T-helper 17 cell (primary cell): ENCODE data around the gene GUCA1C. TPM values are rescaled to one million over a fixed set of nuclear protein-coding genes. Genes with fewer than 3 reads are reported as not detected.

Experiments used
- ATAC-seq: fragments of 150-1000 bp; cut with Tn5 transposase; 2 replicates; pipeline ENCODE4 v1.10.0; 2021; ENCODE audit warnings: mild to moderate bottlenecking, moderate library complexity
- DNase-seq, 3 donors: peaks; one replicate each; pipeline versions ENCODE4 v3.0.0 to v3.0.0-alpha.2; 2020 to 2021
- H3K9me3 ChIP-seq: one replicate; pipeline ENCODE4 v1.7.0; 2013; ENCODE audit warnings: low read length, mild to moderate bottlenecking; ENCODE audit not compliant: control insufficient read depth, poor library complexity, severe bottlenecking
- H3K27ac Mint-ChIP-seq: one replicate; pipeline ENCODE4 v1.8.0; 2022; ENCODE audit warnings: mild to moderate bottlenecking, moderate library complexity, mixed read lengths
- H3K27me3 Mint-ChIP-seq: one replicate; pipeline ENCODE4 v1.8.0; 2022; ENCODE audit warnings: mixed read lengths
- H3K36me3 Mint-ChIP-seq: one replicate; pipeline ENCODE4 v1.8.0; 2022; ENCODE audit warnings: low read depth, mixed read lengths
- H3K4me1 Mint-ChIP-seq: one replicate; pipeline ENCODE4 v1.8.0; 2022; ENCODE audit warnings: mild to moderate bottlenecking, mixed read lengths
- H3K4me3 Mint-ChIP-seq: one replicate; pipeline ENCODE4 v1.8.0; 2022; ENCODE audit warnings: mild to moderate bottlenecking, moderate library complexity, mixed read lengths
- total RNA-seq, 4 donors: library from RNA in 2 of 4; stranded (reverse) in 2 of 4; gene quantifications; one replicate each; pipeline ENCODE4 v1.2.3 and lab custom pipeline; 2022 to 2026

The GUCA1C gene
- total RNA-seq (not detected), total RNA-seq (lab: John Stamatoyannopoulos, UW) (0 reads per million in 2 donors)

- H3K4me3 Mint-ChIP-seq, result no peak within 1 kb of the TSS
- H3K36me3 Mint-ChIP-seq, result no peaks in the 10 kb centered on the region
- peaks cover 30% of the 10 kb centered on the region for H3K27me3 Mint-ChIP-seq
- ATAC-seq, result no peak
- H3K27ac Mint-ChIP-seq, result no peak within 1 kb of the TSS
- H3K4me1 Mint-ChIP-seq, result no peaks in the 10 kb centered on the region
- DNase-seq, result no peak
- no peaks in the 10 kb centered on the region for H3K9me3 ChIP-seq
Measured at GRCh38 chr3:108953700-108954099, at the start of gene GUCA1C. Gene GUCA1C (minus strand): TSS chr3:108953879. CDS start chr3:108953762, 117 bp downstream.

- Mint-ChIP-seq H3K27ac (no peak overlapping the region), H3K27me3 (peaks cover 28% of the 10 kb centered on the region), H3K4me1 (no peaks in the 10 kb centered on the region), H3K36me3 (no peaks in the 10 kb centered on the region), H3K4me3 (no peak overlapping the region)
- ATAC-seq (no peak), DNase-seq (no peak)
- no peaks in the 10 kb centered on the region for H3K9me3 ChIP-seq
Measured at GRCh38 chr3:108998436-108998835, 44.8 kb upstream of the GUCA1C start.

DNA sequence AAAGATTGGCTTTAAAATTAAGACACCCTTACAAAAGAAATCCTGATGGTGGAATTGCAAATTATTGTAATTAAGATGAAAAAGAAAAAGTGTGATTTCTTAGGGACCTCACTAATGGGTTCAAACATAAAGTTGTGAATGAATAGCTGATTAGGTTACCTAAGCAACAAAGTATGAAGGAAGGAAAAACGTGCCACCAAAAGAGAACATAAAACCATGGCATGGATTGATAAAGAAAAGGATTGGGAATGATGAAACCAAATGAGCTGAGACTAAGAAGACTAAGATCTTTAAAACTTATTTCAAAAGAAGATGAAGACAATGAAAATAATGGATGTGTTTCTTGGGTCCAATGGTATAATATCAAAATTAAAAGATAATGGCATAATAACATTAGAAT lies 32.2 kb upstream of the GUCA1C start:
- Mint-ChIP-seq H3K4me1 (peaks cover 5% of the 10 kb centered on the region), H3K36me3 (no peaks in the 10 kb centered on the region), H3K27me3 (peaks cover 31% of the 10 kb centered on the region), H3K27ac (no peak overlapping the region), H3K4me3 (no peak overlapping the region)
- ATAC-seq, result no peak
- no peak for DNase-seq
- no peaks in the 10 kb centered on the region for H3K9me3 ChIP-seq

DNA sequence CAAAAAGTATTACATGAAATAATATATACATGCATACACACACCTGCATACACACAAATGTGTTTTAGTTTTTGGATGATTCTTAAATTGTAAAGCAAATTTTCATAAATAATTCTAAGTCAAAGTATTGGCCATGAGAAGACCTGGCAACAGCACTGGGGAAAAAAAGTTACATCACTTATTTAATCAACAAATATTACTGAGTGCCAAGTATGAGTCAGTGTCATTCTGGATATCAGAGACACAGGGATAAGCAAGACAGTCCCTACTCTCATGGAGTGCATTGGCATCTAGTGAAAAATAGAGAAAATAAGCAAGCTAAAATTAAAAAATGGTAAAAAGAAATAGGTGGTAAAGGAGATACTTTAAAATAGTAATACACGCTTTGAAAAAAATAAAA lies 29.4 kb upstream of the GUCA1C start:
- H3K9me3 ChIP-seq, result no peaks in the 10 kb centered on the region
- H3K36me3 Mint-ChIP-seq, result no peaks in the 10 kb centered on the region
- H3K4me3 Mint-ChIP-seq, result no peak overlapping the region
- ATAC-seq (no peak), DNase-seq (no peak)
- H3K27me3 Mint-ChIP-seq, result peaks cover 40% of the 10 kb centered on the region
- peaks cover 5% of the 10 kb centered on the region for H3K4me1 Mint-ChIP-seq
- no peak overlapping the region for H3K27ac Mint-ChIP-seq

- Mint-ChIP-seq H3K36me3 (no peaks in the 10 kb centered on the region), H3K27ac (no peak overlapping the region), H3K4me3 (no peak overlapping the region), H3K4me1 (peaks cover 5% of the 10 kb centered on the region), H3K27me3 (peaks cover 15% of the 10 kb centered on the region)
- no peak for DNase-seq
- no peaks in the 10 kb centered on the region for H3K9me3 ChIP-seq
- ATAC-seq, result no peak
Measured at GRCh38 chr3:108976058-108976457, 22.4 kb upstream of the GUCA1C start.

GRCh38 chr3:108973019-108973418 lies 19.3 kb upstream of the GUCA1C start:
- Mint-ChIP-seq H3K36me3 (no peaks in the 10 kb centered on the region), H3K27me3 (peaks cover 11% of the 10 kb centered on the region), H3K27ac (no peak overlapping the region), H3K4me3 (no peak overlapping the region), H3K4me1 (peaks cover 5% of the 10 kb centered on the region)
- DNase-seq, result no peak
- H3K9me3 ChIP-seq, result no peaks in the 10 kb centered on the region
- ATAC-seq, result no peak

GRCh38 chr3:108972482-108972881 lies 18.8 kb upstream of the GUCA1C start:
- Mint-ChIP-seq H3K4me3 (no peak overlapping the region), H3K4me1 (peaks cover 5% of the 10 kb centered on the region)
- no peak for ATAC-seq

DNA sequence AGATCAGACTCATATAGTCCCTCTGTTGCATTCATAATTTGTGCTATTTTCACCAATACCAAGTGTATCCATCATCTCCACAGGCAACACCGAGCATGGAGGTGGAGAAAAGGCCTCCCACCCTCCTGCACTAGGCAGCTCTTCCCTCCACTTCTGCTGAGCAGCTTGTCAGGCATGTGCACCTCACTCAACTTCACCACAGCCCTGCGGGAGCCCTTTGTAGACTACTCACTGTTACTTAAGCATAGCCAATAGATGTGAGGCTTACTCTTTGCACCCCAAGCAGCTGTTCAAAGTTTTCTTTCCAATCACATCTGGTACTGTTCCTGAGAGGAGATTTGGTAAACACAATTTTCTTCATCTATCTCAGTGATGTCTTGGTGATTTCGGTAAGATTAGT lies 16.9 kb upstream of the GUCA1C start:
- DNase-seq (no peak), ATAC-seq (no peak)
- no peaks in the 10 kb centered on the region for H3K9me3 ChIP-seq
- Mint-ChIP-seq H3K36me3 (no peaks in the 10 kb centered on the region), H3K27ac (no peak overlapping the region), H3K4me1 (peaks cover 11% of the 10 kb centered on the region), H3K4me3 (no peak overlapping the region), H3K27me3 (peaks cover 11% of the 10 kb centered on the region)

More at GRCh38 chr3:108972482-108972881, 18.8 kb upstream of the GUCA1C start:
- no peak for DNase-seq
- Mint-ChIP-seq H3K27me3 (peaks cover 11% of the 10 kb centered on the region), H3K27ac (no peak overlapping the region), H3K36me3 (no peaks in the 10 kb centered on the region)
- H3K9me3 ChIP-seq, result no peaks in the 10 kb centered on the region

- H3K9me3 ChIP-seq, result no peaks in the 10 kb centered on the region
- H3K4me1 Mint-ChIP-seq, result peaks cover 12% of the 10 kb centered on the region
- DNase-seq, result no peak
- H3K27me3 Mint-ChIP-seq, result peaks cover 11% of the 10 kb centered on the region
- no peak overlapping the region for H3K4me3 Mint-ChIP-seq
- ATAC-seq, result no peak
- H3K27ac Mint-ChIP-seq, result no peak overlapping the region
- H3K36me3 Mint-ChIP-seq, result no peaks in the 10 kb centered on the region
Measured at GRCh38 chr3:108966773-108967172, 13.1 kb upstream of the GUCA1C start.

DNA sequence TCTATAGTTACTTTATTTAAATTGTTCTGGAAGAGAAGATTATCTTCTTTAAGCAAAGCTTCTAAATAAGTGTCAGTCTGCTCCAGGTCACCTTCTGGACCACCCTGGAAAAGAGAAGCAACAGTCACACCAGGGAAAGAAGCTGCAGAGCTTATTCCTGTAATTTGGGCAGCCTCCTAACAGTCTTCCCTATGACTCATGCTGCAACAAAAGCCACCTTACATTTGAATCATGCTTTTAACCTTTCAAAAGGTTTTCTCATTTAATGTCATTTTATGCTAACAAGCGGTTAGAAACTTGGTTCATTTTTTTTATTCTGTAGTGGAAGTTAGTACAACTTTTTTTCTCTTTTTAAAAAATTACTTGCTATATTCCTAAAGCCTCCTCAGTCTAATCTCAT lies 5.3 kb upstream of the GUCA1C start:
- no peak overlapping the region for H3K27ac Mint-ChIP-seq
- no peak for ATAC-seq
- no peaks in the 10 kb centered on the region for H3K9me3 ChIP-seq
- H3K36me3 Mint-ChIP-seq, result no peaks in the 10 kb centered on the region
- H3K4me3 Mint-ChIP-seq, result no peak overlapping the region
- H3K27me3 Mint-ChIP-seq, result peaks cover 13% of the 10 kb centered on the region
- no peaks in the 10 kb centered on the region for H3K4me1 Mint-ChIP-seq
- DNase-seq, result no peak

GRCh38 chr3:108953210-108953609 lies 469 bp downstream of the GUCA1C start:
- Mint-ChIP-seq H3K4me1 (no peaks in the 10 kb centered on the region), H3K27me3 (peaks cover 33% of the 10 kb centered on the region), H3K4me3 (no peak overlapping the region), H3K36me3 (no peaks in the 10 kb centered on the region), H3K27ac (no peak overlapping the region)
- DNase-seq, result no peak
- no peak for ATAC-seq
- no peaks in the 10 kb centered on the region for H3K9me3 ChIP-seq

DNA sequence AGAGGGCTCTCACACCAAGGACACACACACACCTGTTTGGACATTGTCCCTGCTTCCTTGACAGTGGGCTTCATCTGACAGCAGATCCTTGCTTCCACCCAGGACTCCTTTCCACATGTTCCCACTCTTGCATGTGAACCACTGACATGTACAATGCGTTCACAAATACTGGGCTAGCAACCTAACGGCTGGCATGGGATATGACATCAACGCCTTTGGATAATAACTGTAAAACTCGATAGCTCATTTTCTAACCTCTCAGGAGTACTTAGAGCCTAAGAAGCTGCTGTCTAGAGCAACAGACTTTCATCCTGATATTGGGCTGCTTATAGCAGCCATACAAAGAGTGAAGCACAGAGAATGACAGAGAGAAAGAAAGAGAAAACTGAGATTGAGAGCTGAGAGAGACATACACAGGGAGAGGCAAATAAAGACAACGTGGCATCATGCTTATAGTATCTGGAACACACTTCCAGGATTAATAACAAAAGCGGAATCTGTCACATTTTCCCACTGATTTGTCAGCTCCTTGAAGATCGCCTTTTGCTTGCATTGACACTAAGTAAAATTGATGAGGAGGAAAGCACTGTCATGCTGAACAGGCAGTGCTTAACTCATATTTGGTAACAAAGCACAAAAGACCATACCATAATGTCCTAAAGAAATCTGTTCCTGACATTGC lies 1.7 kb downstream of the GUCA1C start:
- no peaks in the 10 kb centered on the region for H3K36me3 Mint-ChIP-seq
- no peak overlapping the region for H3K27ac Mint-ChIP-seq

GRCh38 chr3:108947855-108948254 lies 5.8 kb downstream of the GUCA1C start:
- ATAC-seq (no peak), DNase-seq (no peak)
- no peaks in the 10 kb centered on the region for H3K9me3 ChIP-seq
- no peaks in the 10 kb centered on the region for H3K4me1 Mint-ChIP-seq
- no peak overlapping the region for H3K4me3 Mint-ChIP-seq
- H3K27me3 Mint-ChIP-seq, result peaks cover 36% of the 10 kb centered on the region
- no peaks in the 10 kb centered on the region for H3K36me3 Mint-ChIP-seq
- no peak overlapping the region for H3K27ac Mint-ChIP-seq

More for the DNA sequence above, 1.7 kb downstream of the GUCA1C start:
- Mint-ChIP-seq H3K4me1 (no peaks in the 10 kb centered on the region), H3K27me3 (peaks cover 33% of the 10 kb centered on the region), H3K4me3 (no peak overlapping the region)
- no peaks in the 10 kb centered on the region for H3K9me3 ChIP-seq
- ATAC-seq, result no peak
- DNase-seq, result no peak
